ENCODE measurements around the gene ATRNL1.
"Not testable (repeated sequence)": the region's sequence is repeated elsewhere in the genome, so short reads cannot be mapped to it uniquely, and the experiment has no call there.

ATRNL1 gene

DNA sequence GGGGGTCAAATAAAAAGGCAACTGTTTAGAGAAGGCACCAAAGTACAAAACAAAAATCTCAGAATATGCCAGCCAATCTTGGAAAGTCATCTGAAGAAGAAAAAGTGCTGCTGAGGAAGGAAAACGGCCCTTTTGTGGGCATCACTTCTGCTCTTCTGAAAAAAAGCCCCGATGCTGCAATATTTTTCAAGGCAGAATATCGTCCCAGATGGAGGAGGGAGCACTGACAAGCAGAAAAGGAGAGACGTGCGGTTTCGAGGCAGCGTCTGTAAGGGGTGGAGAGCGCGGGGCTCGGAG is 959 bp upstream of the ATRNL1 start:
- DNase-seq (ENCODE audit: low read depth in 2 of 2, low spot score in 1 of 2), result no peak

- no peak for DNase-seq (ENCODE audit: low read depth in 2 of 2, low spot score in 1 of 2)
These were observed 445 bp upstream of the ATRNL1 start for GRCh38 chr10:115092555-115093285.

GRCh38 chr10:115093776-115094408 is 727 bp downstream of the ATRNL1 start:
- DNase-seq (ENCODE audit: low read depth in 2 of 2, low spot score in 1 of 2), result no peak

- DNase-seq (ENCODE audit: low read depth in 2 of 2, low spot score in 1 of 2), result no peak
These were observed 1.4 kb downstream of the ATRNL1 start for GRCh38 chr10:115094416-115095140.

DNA sequence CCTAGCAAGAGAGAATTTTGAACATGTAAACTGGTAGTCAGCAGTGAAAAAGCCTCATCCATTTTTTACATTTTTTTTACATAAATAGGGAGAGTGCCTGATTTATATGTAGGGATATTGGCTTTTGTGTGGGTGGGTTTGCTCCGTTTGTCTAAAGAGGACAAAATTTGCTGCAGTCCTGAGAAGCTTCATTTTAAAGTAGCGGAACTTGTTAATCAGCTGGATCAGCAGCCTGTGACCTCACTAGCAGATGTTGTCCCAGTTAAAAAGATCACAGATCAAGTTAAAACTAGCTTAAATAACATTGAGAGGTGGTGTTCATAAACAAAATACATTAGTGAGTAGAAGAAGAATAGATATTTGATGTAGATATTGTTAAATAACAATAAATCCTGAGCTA is 2.6 kb downstream of the ATRNL1 start:
- DNase-seq (ENCODE audit: low read depth in 2 of 2, low spot score in 1 of 2), result no peak

- no peak for DNase-seq (ENCODE audit: low read depth in 2 of 2, low spot score in 1 of 2)
These were observed 10.5 kb downstream of the ATRNL1 start for GRCh38 chr10:115103700-115104099.

DNA sequence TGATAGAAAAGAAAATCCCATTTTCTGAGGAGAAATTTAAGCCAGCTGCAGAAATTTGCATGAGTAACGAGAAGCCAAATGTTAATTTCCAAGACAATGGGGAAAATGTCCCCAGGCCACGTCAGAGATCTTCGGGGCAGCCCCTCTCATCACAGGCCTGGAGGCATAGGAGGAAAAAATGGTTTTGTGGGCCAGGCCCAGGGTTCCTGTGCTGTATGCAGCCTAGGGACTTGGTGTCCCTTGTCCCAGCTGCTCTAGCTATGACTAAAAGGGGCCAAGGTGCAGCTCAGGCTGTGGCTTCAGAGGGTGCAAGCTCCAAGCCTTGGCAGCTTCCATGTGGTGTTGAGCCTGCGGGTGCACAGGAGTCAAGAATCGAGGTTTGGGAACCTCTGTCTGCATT is 12.2 kb downstream of the ATRNL1 start:
- DNase-seq (ENCODE audit: low read depth in 2 of 2, low spot score in 1 of 2), result not testable (repeated sequence)

GRCh38 chr10:115107830-115108229 is 14.7 kb downstream of the ATRNL1 start:
- no peak for DNase-seq (ENCODE audit: low read depth in 2 of 2, low spot score in 1 of 2)

GRCh38 chr10:115117301-115117700 is 24.1 kb downstream of the ATRNL1 start:
- no peak for DNase-seq (ENCODE audit: low read depth in 2 of 2, low spot score in 1 of 2)

GRCh38 chr10:115118346-115118745 is 25.2 kb downstream of the ATRNL1 start:
- DNase-seq (ENCODE audit: low read depth in 2 of 2, low spot score in 1 of 2), result no peak

DNA sequence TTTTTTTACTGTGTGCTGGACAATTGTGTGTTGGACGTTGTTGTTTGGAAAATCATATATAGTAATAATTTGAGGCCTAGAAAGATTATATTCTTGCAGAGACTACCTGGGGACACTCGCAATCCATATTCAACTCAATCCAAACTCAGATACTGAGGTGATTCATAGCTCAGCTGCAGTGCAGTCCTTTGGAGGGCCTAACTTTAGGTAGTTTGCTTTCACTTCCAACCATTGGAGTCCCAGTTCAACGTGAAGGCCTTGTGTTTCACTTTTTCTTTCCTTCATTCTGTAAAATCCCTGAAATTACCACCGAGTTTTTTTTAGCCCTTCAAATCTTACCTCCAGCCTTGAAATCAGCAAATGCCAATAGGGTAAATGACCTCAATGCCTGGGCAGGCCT is 32.3 kb downstream of the ATRNL1 start:
- DNase-seq (ENCODE audit: low read depth in 2 of 2, low spot score in 1 of 2), result no peak

GRCh38 chr10:115129752-115130151 is 36.6 kb downstream of the ATRNL1 start:
- DNase-seq (ENCODE audit: low read depth in 2 of 2, low spot score in 1 of 2), result no peak

- DNase-seq (ENCODE audit: low read depth in 2 of 2, low spot score in 1 of 2), result no peak
These were observed 43.5 kb downstream of the ATRNL1 start for GRCh38 chr10:115136616-115137015.

GRCh38 chr10:115141254-115141653 is 48.1 kb downstream of the ATRNL1 start:
- no peak for DNase-seq (ENCODE audit: low read depth in 2 of 2, low spot score in 1 of 2)

DNA sequence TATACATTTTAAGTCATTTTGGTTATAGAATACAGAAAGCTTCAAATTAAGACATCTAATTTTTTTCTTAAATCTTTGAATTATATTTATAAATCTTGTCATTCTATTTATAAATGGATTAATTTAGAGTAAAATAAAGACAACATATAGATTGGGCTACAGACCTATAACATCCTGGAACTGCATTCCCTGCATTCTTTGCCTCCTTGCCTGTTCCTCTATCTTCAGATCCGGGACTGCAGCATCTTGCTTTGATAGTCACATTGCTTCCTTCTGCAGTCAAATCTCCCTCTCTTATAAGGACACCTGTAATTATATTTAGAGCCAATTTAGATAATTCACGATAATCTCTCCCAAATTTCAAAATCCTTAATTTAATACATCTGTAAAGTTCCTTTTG is 64.2 kb downstream of the ATRNL1 start:
- no peak for DNase-seq (ENCODE audit: low read depth in 2 of 2, low spot score in 1 of 2)

- DNase-seq (ENCODE audit: low read depth in 2 of 2, low spot score in 1 of 2), result no peak
These were observed 70.0 kb downstream of the ATRNL1 start for GRCh38 chr10:115163129-115163528.

GRCh38 chr10:115164220-115164619 is 71.1 kb downstream of the ATRNL1 start:
- no peak for DNase-seq (ENCODE audit: low read depth in 2 of 2, low spot score in 1 of 2)

DNA sequence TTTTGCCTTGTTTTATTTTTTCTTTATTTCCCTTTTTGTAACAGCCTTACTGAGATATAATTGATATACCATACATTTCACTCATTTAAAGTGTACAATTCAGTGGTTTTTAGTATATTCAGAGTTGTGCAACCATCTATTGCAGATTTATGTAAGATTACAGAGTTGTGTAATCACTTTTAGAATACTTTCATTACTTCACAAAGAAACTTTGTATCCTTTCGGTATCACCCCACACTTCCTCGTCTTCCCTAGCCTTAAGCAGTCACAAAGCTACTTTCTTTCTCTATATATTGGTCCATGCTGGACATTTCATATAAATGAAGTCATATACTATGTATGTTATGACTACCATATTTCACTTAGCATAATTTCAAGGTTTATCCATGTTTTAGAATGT is 74.6 kb downstream of the ATRNL1 start:
- no peak for DNase-seq (ENCODE audit: low read depth in 2 of 2, low spot score in 1 of 2)

- no peak for DNase-seq (ENCODE audit: low read depth in 2 of 2, low spot score in 1 of 2)
These were observed 78.3 kb downstream of the ATRNL1 start for GRCh38 chr10:115171392-115171960.

GRCh38 chr10:115173915-115174443 is 80.8 kb downstream of the ATRNL1 start:
- DNase-seq (ENCODE audit: low read depth in 2 of 2, low spot score in 1 of 2), result no peak

- not testable (repeated sequence) for DNase-seq (ENCODE audit: low read depth in 2 of 2, low spot score in 1 of 2)
These were observed 114.1 kb downstream of the ATRNL1 start for GRCh38 chr10:115207276-115207675.

GRCh38 chr10:115209133-115209532 is 116.0 kb downstream of the ATRNL1 start:
- no peak for DNase-seq (ENCODE audit: low read depth in 2 of 2, low spot score in 1 of 2)
